DND-41 (cell line): Measurements from ENCODE around the gene TPPP2.
"Not testable (repeated sequence)": the region's sequence is repeated elsewhere in the genome, so short reads cannot be mapped to it uniquely, and the experiment has no call there.

Source experiments
- ATAC-seq: fragments of 200-7000 bp; cut with Tn5 transposase; 3 replicates; pipeline ENCODE4 v1.9.1; 2021; ENCODE audit warnings: low read depth; ENCODE audit not compliant: insufficient read depth
- DNase-seq: peaks from one replicate; pipeline ENCODE4 v3.0.0-alpha.2; 2020
- H2AFZ ChIP-seq: 2 replicates; pipeline ENCODE4 v1.6.0; 2012; ENCODE audit warnings: low read depth, low read length
- H3K27ac ChIP-seq: 2 replicates; pipeline ENCODE4 v1.5.1; 2012; ENCODE audit warnings: low read length, inconsistent platforms
- H3K27me3 ChIP-seq: fragments of 200-600 bp; sonication (generic); 2 replicates; pipeline ENCODE4 v1.6.0; 2012; ENCODE audit warnings: low read length, mild to moderate bottlenecking, inconsistent platforms; ENCODE audit not compliant: insufficient read depth, poor library complexity
- H3K36me3 ChIP-seq: 2 replicates; pipeline ENCODE4 v1.5.1; 2012; ENCODE audit warnings: low read length, inconsistent platforms; ENCODE audit not compliant: insufficient read depth
- H3K4me1 ChIP-seq: 2 replicates; pipeline ENCODE4 v1.5.1; 2012; ENCODE audit warnings: mild to moderate bottlenecking, low read length; ENCODE audit not compliant: insufficient read depth
- H3K4me2 ChIP-seq: 2 replicates; pipeline ENCODE4 v1.6.0; 2012; ENCODE audit warnings: mild to moderate bottlenecking, moderate library complexity, low read length, inconsistent platforms; ENCODE audit not compliant: insufficient read depth
- H3K4me3 ChIP-seq, 2 experiments: fragments of 200-600 bp in 1 of 2; shearing (Covaris generic) in 1 of 2; 2 replicates each; pipeline ENCODE4 v1.5.1; 2012 to 2016; ENCODE audit warnings: inconsistent platforms in 2 of 2, low read length in 2 of 2, mild to moderate bottlenecking in 2 of 2, low read depth in 1 of 2, moderate library complexity in 1 of 2
- H3K79me2 ChIP-seq: 2 replicates; pipeline ENCODE4 v1.6.0; 2012; ENCODE audit warnings: low read length, inconsistent platforms; ENCODE audit not compliant: insufficient read depth
- H3K9ac ChIP-seq: 2 replicates; pipeline ENCODE4 v1.6.0; 2012; ENCODE audit warnings: low read depth, mild to moderate bottlenecking, inconsistent platforms, low read length, moderate library complexity
- H3K9me3 ChIP-seq: 2 replicates; pipeline ENCODE4 v1.5.1; 2012; ENCODE audit warnings: low read length, moderate library complexity, mild to moderate bottlenecking, inconsistent platforms; ENCODE audit not compliant: insufficient read depth, severe bottlenecking
- H4K20me1 ChIP-seq: 2 replicates; pipeline ENCODE4 v1.6.0; 2012; ENCODE audit warnings: low read length; ENCODE audit not compliant: insufficient read depth
- EZH2 ChIP-seq: IDR thresholded peaks from 3 replicates; pipeline ENCODE4 v1.6.1; 2012; ENCODE audit warnings: borderline replicate concordance, low read depth, mild to moderate bottlenecking, moderate library complexity, low read length, inconsistent platforms; ENCODE audit not compliant: severe bottlenecking
- TF ChIP-seq, protein P1 (sequence below): IDR thresholded peaks from 2 replicates; pipeline ENCODE4 v1.5.1; 2012; ENCODE audit warnings: borderline replicate concordance, low read length, moderate library complexity, mild to moderate bottlenecking; ENCODE audit not compliant: poor library complexity, severe bottlenecking; ENCODE audit errors: extremely low read depth

Gene TPPP2

GRCh38 chr14:20999591-20999990 is 30.4 kb upstream of the TPPP2 start:
- Histone ChIP-seq H3K4me3 (no peak overlapping the region), H3K79me2 (no peaks in the 10 kb centered on the region), H3K27ac (no peak overlapping the region), H3K4me2 (no peak overlapping the region), H2AFZ (no peak overlapping the region), H3K9me3 (no peaks in the 10 kb centered on the region), H3K36me3 (peaks cover 29% of the 10 kb centered on the region), H3K4me1 (no peaks in the 10 kb centered on the region), H4K20me1 (peaks cover 4% of the 10 kb centered on the region; the same call in 1 of the 2 replicates), H3K9ac (no peak overlapping the region), H3K27me3 (no peaks in the 10 kb centered on the region)
- ATAC-seq (no peak), DNase-seq (no peak)
- TF ChIP-seq EZH2: no peak
- TF ChIP-seq, protein P1, sequence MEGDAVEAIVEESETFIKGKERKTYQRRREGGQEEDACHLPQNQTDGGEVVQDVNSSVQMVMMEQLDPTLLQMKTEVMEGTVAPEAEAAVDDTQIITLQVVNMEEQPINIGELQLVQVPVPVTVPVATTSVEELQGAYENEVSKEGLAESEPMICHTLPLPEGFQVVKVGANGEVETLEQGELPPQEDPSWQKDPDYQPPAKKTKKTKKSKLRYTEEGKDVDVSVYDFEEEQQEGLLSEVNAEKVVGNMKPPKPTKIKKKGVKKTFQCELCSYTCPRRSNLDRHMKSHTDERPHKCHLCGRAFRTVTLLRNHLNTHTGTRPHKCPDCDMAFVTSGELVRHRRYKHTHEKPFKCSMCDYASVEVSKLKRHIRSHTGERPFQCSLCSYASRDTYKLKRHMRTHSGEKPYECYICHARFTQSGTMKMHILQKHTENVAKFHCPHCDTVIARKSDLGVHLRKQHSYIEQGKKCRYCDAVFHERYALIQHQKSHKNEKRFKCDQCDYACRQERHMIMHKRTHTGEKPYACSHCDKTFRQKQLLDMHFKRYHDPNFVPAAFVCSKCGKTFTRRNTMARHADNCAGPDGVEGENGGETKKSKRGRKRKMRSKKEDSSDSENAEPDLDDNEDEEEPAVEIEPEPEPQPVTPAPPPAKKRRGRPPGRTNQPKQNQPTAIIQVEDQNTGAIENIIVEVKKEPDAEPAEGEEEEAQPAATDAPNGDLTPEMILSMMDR: no peak

GRCh38 chr14:21001218-21001617 is 28.8 kb upstream of the TPPP2 start:
- no peak overlapping the region for H2AFZ ChIP-seq
- ATAC-seq (no peak), DNase-seq (no peak)
- H3K27ac ChIP-seq: no peak overlapping the region
- H3K9ac ChIP-seq: no peak overlapping the region
- H3K4me3 ChIP-seq: no peak overlapping the region
- H3K27me3 ChIP-seq: no peaks in the 10 kb centered on the region
- no peaks in the 10 kb centered on the region for H3K79me2 ChIP-seq
- H3K4me2 ChIP-seq: no peak overlapping the region
- no peaks in the 10 kb centered on the region for H3K4me1 ChIP-seq
- H4K20me1 ChIP-seq: peaks cover 2% of the 10 kb centered on the region; the same call in 1 of the 2 replicates
- no peaks in the 10 kb centered on the region for H3K9me3 ChIP-seq
- H3K36me3 ChIP-seq: peaks cover 12% of the 10 kb centered on the region
- no peak for TF ChIP-seq EZH2
- TF ChIP-seq, protein P1: no peak

GRCh38 chr14:21003788-21004346 is 26.1 kb upstream of the TPPP2 start:
- no peak for ATAC-seq
- Histone ChIP-seq H3K4me3 (no peak overlapping the region), H3K36me3 (no peaks in the 10 kb centered on the region), H3K27me3 (no peaks in the 10 kb centered on the region), H3K4me2 (no peak overlapping the region), H4K20me1 (no peaks in the 10 kb centered on the region), H3K4me1 (no peaks in the 10 kb centered on the region), H2AFZ (no peak overlapping the region), H3K9ac (no peak overlapping the region), H3K9me3 (no peaks in the 10 kb centered on the region), H3K27ac (no peak overlapping the region), H3K79me2 (no peaks in the 10 kb centered on the region)
- no peak for DNase-seq
- TF ChIP-seq, protein P1: no peak
- no peak for TF ChIP-seq EZH2

DNA sequence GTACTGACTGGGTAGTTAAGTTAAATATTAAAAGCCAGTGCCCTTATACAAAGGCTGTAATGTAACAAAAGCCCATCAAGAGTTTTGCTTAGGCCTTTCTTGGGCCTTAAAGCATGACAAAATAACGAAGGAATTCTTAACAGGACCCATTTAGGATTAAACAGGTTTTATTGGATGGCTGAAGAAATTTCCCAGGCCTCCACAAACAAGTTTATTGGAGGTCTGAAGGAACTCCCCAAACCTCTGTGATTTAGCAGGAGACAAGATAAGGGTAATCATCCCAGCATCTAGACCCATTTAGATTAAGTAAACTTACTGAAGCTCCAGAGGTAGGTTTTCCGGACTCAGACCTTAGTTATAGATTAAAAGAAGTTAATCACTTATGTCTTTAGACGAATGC is 20.3 kb upstream of the TPPP2 start:
- not testable (repeated sequence) for H2AFZ ChIP-seq, H3K27ac ChIP-seq, H3K4me3 ChIP-seq, H3K9ac ChIP-seq, H3K36me3 ChIP-seq, ATAC-seq, H3K79me2 ChIP-seq, H4K20me1 ChIP-seq, H3K27me3 ChIP-seq, H3K4me1 ChIP-seq, DNase-seq, H3K4me2 ChIP-seq, H3K9me3 ChIP-seq
